NT2/D1 (cell line): Measurements from ENCODE around the gene PATL2.

ENCODE experiments used
- SUZ12 ChIP-seq: IDR thresholded peaks from 2 replicates; pipeline ENCODE4 v1.6.1; 2011; ENCODE audit not compliant: insufficient read length, insufficient read depth; ENCODE audit errors: extremely low read depth
- ZNF274 ChIP-seq: IDR thresholded peaks from 2 replicates; pipeline ENCODE4 v1.6.1; 2011; ENCODE audit warnings: mild to moderate bottlenecking, low read depth, low read length

DNA sequence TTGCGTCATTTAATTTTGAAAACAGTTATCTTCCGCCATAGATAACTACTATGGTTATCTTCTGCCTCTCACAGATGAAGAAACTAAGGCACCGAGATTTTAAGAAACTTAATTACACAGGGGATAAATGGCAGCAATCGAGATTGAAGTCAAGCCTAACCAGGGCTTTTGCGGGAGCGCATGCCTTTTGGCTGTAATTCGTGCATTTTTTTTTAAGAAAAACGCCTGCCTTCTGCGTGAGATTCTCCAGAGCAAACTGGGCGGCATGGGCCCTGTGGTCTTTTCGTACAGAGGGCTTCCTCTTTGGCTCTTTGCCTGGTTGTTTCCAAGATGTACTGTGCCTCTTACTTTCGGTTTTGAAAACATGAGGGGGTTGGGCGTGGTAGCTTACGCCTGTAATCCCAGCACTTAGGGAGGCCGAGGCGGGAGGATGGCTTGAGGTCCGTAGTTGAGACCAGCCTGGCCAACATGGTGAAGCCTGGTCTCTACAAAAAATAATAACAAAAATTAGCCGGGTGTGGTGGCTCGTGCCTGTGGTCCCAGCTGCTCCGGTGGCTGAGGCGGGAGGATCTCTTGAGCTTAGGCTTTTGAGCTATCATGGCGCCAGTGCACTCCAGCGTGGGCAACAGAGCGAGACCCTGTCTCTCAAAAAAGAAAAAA lies 1.4 kb upstream of the PATL2 start:
- no peak for TF ChIP-seq ZNF274
- TF ChIP-seq SUZ12 = no peak
